Measurements from ENCODE around the gene KCNH2.

DNA sequence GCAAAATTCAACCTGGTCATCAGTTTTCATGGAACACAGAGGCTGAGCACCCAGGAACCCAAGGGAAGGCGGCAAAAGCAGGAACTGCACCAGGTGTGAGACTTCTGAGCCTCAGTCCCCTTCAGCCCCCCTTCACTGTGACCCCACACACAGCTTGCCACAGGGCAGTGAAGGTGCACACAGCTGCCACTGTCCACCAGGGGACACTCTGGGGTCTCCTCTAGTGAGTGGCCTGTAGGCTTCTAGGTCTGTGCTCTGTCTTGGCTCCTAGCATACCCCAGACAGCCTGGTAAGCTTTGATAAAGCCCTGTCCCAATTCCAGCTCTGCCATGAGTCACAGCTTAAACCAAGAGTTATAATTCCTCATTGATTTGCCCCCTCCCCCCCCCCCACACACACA is 12.1 kb downstream of the KCNH2 start:
- TF ChIP-seq, protein P1, sequence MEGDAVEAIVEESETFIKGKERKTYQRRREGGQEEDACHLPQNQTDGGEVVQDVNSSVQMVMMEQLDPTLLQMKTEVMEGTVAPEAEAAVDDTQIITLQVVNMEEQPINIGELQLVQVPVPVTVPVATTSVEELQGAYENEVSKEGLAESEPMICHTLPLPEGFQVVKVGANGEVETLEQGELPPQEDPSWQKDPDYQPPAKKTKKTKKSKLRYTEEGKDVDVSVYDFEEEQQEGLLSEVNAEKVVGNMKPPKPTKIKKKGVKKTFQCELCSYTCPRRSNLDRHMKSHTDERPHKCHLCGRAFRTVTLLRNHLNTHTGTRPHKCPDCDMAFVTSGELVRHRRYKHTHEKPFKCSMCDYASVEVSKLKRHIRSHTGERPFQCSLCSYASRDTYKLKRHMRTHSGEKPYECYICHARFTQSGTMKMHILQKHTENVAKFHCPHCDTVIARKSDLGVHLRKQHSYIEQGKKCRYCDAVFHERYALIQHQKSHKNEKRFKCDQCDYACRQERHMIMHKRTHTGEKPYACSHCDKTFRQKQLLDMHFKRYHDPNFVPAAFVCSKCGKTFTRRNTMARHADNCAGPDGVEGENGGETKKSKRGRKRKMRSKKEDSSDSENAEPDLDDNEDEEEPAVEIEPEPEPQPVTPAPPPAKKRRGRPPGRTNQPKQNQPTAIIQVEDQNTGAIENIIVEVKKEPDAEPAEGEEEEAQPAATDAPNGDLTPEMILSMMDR (IDR thresholded peaks at IDR 0.05) = no peak
- TF ChIP-seq POLR2A (IDR thresholded peaks at IDR 0.05) (no peak), POLR2AphosphoS5 (IDR thresholded peaks at IDR 0.05) (no peak), EP300 (IDR thresholded peaks at IDR 0.05) (no peak)
